Testis (tissue), 3 donors: ENCODE results near the gene SPRED3. TPM values are rescaled to one million over a fixed set of nuclear protein-coding genes. Genes with fewer than 3 reads are reported as not detected.

ENCODE experiments used
- DNase-seq: peaks from one replicate; pipeline ENCODE4 v3.0.0-alpha.2; 2019
- H3K27ac ChIP-seq, 2 donors: fragments of 200-600 bp; sonication (generic); one replicate each; pipeline ENCODE4 v1.5.1; 2019
- H3K27me3 ChIP-seq: fragments of 200-600 bp; sonication (generic); one replicate; pipeline ENCODE4 v1.5.1; 2019
- H3K36me3 ChIP-seq: fragments of 200-600 bp; sonication (generic); one replicate; pipeline ENCODE4 v1.5.1; 2017; ENCODE audit warnings: low read depth; ENCODE audit errors: missing control alignments
- H3K4me1 ChIP-seq: fragments of 200-600 bp; sonication (generic); one replicate; pipeline ENCODE4 v1.5.1; 2019
- H3K4me3 ChIP-seq, 2 donors: fragments of 200-600 bp; sonication (generic); one replicate each; pipeline ENCODE4 v1.5.1; 2017 to 2019
- H3K9me3 ChIP-seq: fragments of 200-600 bp; sonication (generic); one replicate; pipeline ENCODE4 v1.5.1; 2017
- CTCF ChIP-seq, 3 experiments: fragments of 450-650 bp in 2 of 3; fragments of 200-600 bp in 1 of 3; sonication (generic) in 1 of 3; IDR thresholded peaks; one replicate each; pipeline ENCODE4 v1.5.1; 2016 to 2019; ENCODE audit warnings: antibody characterized with exemption in 3 of 3, mild to moderate bottlenecking in 2 of 3, moderate library complexity in 1 of 3
- POLR2A ChIP-seq: fragments of 450-650 bp; IDR thresholded peaks from one replicate; pipeline ENCODE4 v1.6.1; 2017; ENCODE audit warnings: antibody characterized with exemption, mild to moderate bottlenecking, moderate library complexity
- WGBS, 2 donors: methylation state at CpG; one replicate each; pipeline ENCODE4 v1.1.5; 2018; 5-methylcytosine and 5-hydroxymethylcytosine counted together
- intact Hi-C: fragments of 100-400 bp; cut with DNase I; formaldehyde crosslinking; loops from one replicate; pipeline ENCODE4 v1.15.1; 2023; ENCODE audit warnings: low total_unique reads
- polyA plus RNA-seq: library from polyadenylated mRNA; stranded (reverse); fragments of 350-450 nt; fragmentation: Illumina TruSeq; extraction: RNeasy Lipid Tissue Mini Kit (QIAGEN cat#74804); gene quantifications from one replicate; pipeline ENCODE4 v1.2.3, GENCODE V29; 2014; ENCODE audit warnings: low read depth, low replicate concordance; ENCODE audit not compliant: insufficient read depth
- total RNA-seq, 2 donors: library from RNA; depleted of rRNA; stranded (reverse); fragments of >200 nt; gene quantifications; one replicate each; pipeline ENCODE4 v1.2.3, GENCODE V29; 2016

SPRED3 gene
- total and polyA plus RNA-seq, 3 donors from 2014 or later: 1.7 to 2.6 (median 2.2) TPM

DNA sequence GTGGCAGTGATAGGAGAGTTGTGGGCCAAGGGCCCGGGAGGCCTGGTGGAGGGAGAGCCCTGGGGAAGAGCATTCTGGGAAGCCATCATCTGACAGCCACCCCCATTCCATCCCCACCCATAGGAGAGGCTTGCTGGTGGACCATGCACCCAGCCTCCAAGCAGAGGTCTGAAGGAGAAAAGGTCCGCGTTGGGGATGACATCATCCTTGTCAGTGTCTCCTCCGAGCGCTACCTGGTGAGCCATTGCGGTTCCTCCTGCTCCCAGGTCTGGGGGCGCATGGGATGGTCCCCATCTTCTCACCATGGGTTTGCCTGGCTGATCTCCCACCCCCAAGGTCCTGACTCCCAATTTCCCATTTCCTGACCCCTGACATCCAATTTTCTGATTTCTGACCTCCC is 55.5 kb downstream of the SPRED3 start:
- TF ChIP-seq CTCF (IDR thresholded peaks at IDR 0.05) (no peak), POLR2A (no peak)
- no peak for DNase-seq
- Histone ChIP-seq H3K27me3 (no peaks in the 10 kb centered on the region), H3K4me1 (no peaks in the 10 kb centered on the region), H3K9me3 (no peaks in the 10 kb centered on the region), H3K36me3 (no peaks in the 10 kb centered on the region), H3K27ac (no peak overlapping the region), H3K4me3 (no peak overlapping the region)
- 91% methylated on average over 7 of the region's 7 CpGs for WGBS, 2 donors
- intact Hi-C loops: no loop called here

- 92 to 94% methylated on average over 7 of the region's 7 CpGs for WGBS, 2 donors
- H3K9me3 ChIP-seq: no peaks in the 10 kb centered on the region
- H3K36me3 ChIP-seq: no peaks in the 10 kb centered on the region
- no peak for DNase-seq
- H3K27me3 ChIP-seq: no peaks in the 10 kb centered on the region
- TF ChIP-seq CTCF (IDR thresholded peaks at IDR 0.05): no peak
- TF ChIP-seq POLR2A: no peak
- H3K4me1 ChIP-seq: no peaks in the 10 kb centered on the region
- H3K27ac ChIP-seq: no peak overlapping the region
- no peak overlapping the region for H3K4me3 ChIP-seq
- intact Hi-C loops: no loop called here
These were observed 56.9 kb downstream of the SPRED3 start for GRCh38 chr19:38445362-38445761.

DNA sequence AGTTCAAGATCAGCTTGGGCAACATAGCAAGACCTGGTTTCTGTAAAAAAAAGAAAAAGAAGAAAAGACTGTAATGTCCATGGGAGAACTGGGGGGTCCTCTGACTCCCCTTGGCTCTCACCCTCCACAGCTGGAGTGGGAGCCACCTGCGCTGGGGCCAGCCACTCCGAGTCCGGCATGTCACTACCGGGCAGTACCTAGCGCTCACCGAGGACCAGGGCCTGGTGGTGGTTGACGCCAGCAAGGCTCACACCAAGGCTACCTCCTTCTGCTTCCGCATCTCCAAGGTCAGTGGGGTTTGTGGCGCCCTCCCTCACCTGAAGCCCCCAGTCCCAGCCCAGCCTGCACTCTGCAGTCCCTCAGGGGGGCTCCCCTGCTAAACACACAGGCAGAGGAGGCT is 59.7 kb downstream of the SPRED3 start:
- no peaks in the 10 kb centered on the region for H3K9me3 ChIP-seq
- H3K27me3 ChIP-seq: no peaks in the 10 kb centered on the region
- H3K27ac ChIP-seq: no peak overlapping the region
- no peaks in the 10 kb centered on the region for H3K4me1 ChIP-seq
- intact Hi-C loops: no loop called here
- H3K36me3 ChIP-seq: no peaks in the 10 kb centered on the region
- WGBS, 2 donors: 81 to 85% methylated on average over 9 of the region's 9 CpGs
- no peak for TF ChIP-seq CTCF (IDR thresholded peaks at IDR 0.05)
- TF ChIP-seq POLR2A: no peak
- no peak for DNase-seq
- no peak overlapping the region for H3K4me3 ChIP-seq

Other genes starting within 250 kb of the SPRED3 start
- 1 to 10 TPM; 4.7 to 6.4 TPM for gene DPF1, start 164.5 kb upstream of the SPRED3 start, total RNA-seq
- 3.6 TPM for gene DPF1, start 164.5 kb upstream of the SPRED3 start, polyA plus RNA-seq
- gene PPP1R14A, start 132.3 kb upstream of the SPRED3 start, total RNA-seq: 100 to 1,000 TPM; 187 to 268 TPM
- gene PPP1R14A, start 132.3 kb upstream of the SPRED3 start, polyA plus RNA-seq: 97.1 TPM
- 100 to 1,000 TPM; 372 to 389 TPM for gene SPINT2, start 124.1 kb upstream of the SPRED3 start, total RNA-seq
- gene SPINT2, start 124.1 kb upstream of the SPRED3 start, polyA plus RNA-seq: 480 TPM
- 1 to 10 TPM; 1.1 to 1.7 TPM for gene C19orf33, start 84.4 kb upstream of the SPRED3 start, total RNA-seq
- 7.9 TPM for gene C19orf33, start 84.4 kb upstream of the SPRED3 start, polyA plus RNA-seq
- 10 to 100 TPM; 63.5 to 63.7 TPM for gene YIF1B, start 72.8 kb upstream of the SPRED3 start, total RNA-seq
- gene YIF1B, start 72.8 kb upstream of the SPRED3 start, polyA plus RNA-seq: 52.1 TPM
- 1 to 10 TPM; 2.3 to 3.5 TPM for gene KCNK6, start 68.9 kb upstream of the SPRED3 start, total RNA-seq
- gene KCNK6, start 68.9 kb upstream of the SPRED3 start, polyA plus RNA-seq: 3.4 TPM
- 10 to 100 TPM; 56.3 to 84.0 TPM for gene CATSPERG, start 52.9 kb upstream of the SPRED3 start, total RNA-seq
- 141 TPM for gene CATSPERG, start 52.9 kb upstream of the SPRED3 start, polyA plus RNA-seq
- gene PSMD8, start 14.1 kb upstream of the SPRED3 start, total RNA-seq: 100 to 1,000 TPM; 244 to 265 TPM
- gene PSMD8, start 14.1 kb upstream of the SPRED3 start, polyA plus RNA-seq: 373 TPM
- 10 to 100 TPM; 43.7 to 80.2 TPM for gene GGN, start 663 bp upstream of the SPRED3 start, total RNA-seq
- 196 TPM for gene GGN, start 663 bp upstream of the SPRED3 start, polyA plus RNA-seq
- 10 to 100 TPM; 13.0 to 14.1 TPM for gene FAM98C, start 14.4 kb downstream of the SPRED3 start, total RNA-seq
- gene FAM98C, start 14.4 kb downstream of the SPRED3 start, polyA plus RNA-seq: 17.7 TPM
- gene RASGRP4, start 37.5 kb downstream of the SPRED3 start, total RNA-seq: 1 to 10 TPM in 1 of 2 donors, under 1 TPM in 1; 0.71 to 1.3 TPM
- 1.5 TPM for gene RASGRP4, start 37.5 kb downstream of the SPRED3 start, polyA plus RNA-seq
- gene RYR1, start 45.0 kb downstream of the SPRED3 start, total RNA-seq: 10 to 100 TPM; 11.8 to 15.6 TPM
- 26.1 TPM for gene RYR1, start 45.0 kb downstream of the SPRED3 start, polyA plus RNA-seq
- gene MAP4K1, start 229.3 kb downstream of the SPRED3 start, total RNA-seq: 1 to 10 TPM; 2.8 to 9.9 TPM
- gene MAP4K1, start 229.3 kb downstream of the SPRED3 start, polyA plus RNA-seq: 8.3 TPM
- gene EIF3K, start 230.5 kb downstream of the SPRED3 start, total RNA-seq: 100 to 1,000 TPM; 195 to 235 TPM
- 201 TPM for gene EIF3K, start 230.5 kb downstream of the SPRED3 start, polyA plus RNA-seq